Measurements from ENCODE around the gene DMD. TPM values are rescaled to one million over a fixed set of nuclear protein-coding genes. Genes with fewer than 3 reads are reported as not detected.

The DMD gene
- total RNA-seq, 1 donor from 2014 or later = 1.7 TPM

DNA sequence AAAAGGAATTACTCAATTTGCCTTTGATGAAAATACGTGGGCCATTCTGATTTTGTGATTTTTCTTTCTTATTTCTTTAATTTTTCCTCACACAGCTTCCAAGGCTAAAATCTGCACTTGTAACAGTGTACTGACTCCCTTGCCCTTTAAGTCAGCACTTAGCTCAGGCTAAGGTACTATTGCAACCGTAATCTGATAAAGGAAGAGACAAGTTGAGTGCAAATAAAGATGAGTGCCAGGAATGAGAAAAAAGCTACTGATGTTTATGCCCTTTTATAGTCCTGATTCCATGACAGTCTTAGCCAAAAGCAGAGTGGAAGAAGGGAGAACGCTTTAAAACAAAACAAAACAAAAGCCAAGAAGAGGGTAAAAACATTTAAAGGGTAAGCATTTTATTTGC is 6.0 kb downstream of the DMD start:
- H3K4me1 Mint-ChIP-seq (ENCODE audit: low read depth, unreplicated experiment) = no peaks in the 10 kb centered on the region
- DNase-seq = no peak
- H3K27me3 Mint-ChIP-seq (ENCODE audit: unreplicated experiment) = no peaks in the 10 kb centered on the region
- no peaks in the 10 kb centered on the region for H3K9me3 Mint-ChIP-seq (ENCODE audit: unreplicated experiment)
- H3K36me3 Mint-ChIP-seq (ENCODE audit: unreplicated experiment) = no peaks in the 10 kb centered on the region
- no peak overlapping the region for H3K27ac Mint-ChIP-seq (ENCODE audit: unreplicated experiment)
- TF ChIP-seq CTCF (IDR thresholded peaks at IDR 0.05; ENCODE audit: partially characterized antibody, unreplicated experiment) = no peak
- no peak overlapping the region for H3K4me3 Mint-ChIP-seq (ENCODE audit: unreplicated experiment)

- no peaks in the 10 kb centered on the region for H3K4me1 Mint-ChIP-seq (ENCODE audit: low read depth, unreplicated experiment)
- H3K27me3 Mint-ChIP-seq (ENCODE audit: unreplicated experiment) = no peaks in the 10 kb centered on the region
- no peak for DNase-seq
- H3K36me3 Mint-ChIP-seq (ENCODE audit: unreplicated experiment) = no peaks in the 10 kb centered on the region
- no peak overlapping the region for H3K27ac Mint-ChIP-seq (ENCODE audit: unreplicated experiment)
- no peak for TF ChIP-seq CTCF (IDR thresholded peaks at IDR 0.05; ENCODE audit: partially characterized antibody, unreplicated experiment)
- H3K9me3 Mint-ChIP-seq (ENCODE audit: unreplicated experiment) = no peaks in the 10 kb centered on the region
- H3K4me3 Mint-ChIP-seq (ENCODE audit: unreplicated experiment) = no peak overlapping the region
These were observed 6.5 kb downstream of the DMD start for GRCh38 chrX:33204889-33205288.

DNA sequence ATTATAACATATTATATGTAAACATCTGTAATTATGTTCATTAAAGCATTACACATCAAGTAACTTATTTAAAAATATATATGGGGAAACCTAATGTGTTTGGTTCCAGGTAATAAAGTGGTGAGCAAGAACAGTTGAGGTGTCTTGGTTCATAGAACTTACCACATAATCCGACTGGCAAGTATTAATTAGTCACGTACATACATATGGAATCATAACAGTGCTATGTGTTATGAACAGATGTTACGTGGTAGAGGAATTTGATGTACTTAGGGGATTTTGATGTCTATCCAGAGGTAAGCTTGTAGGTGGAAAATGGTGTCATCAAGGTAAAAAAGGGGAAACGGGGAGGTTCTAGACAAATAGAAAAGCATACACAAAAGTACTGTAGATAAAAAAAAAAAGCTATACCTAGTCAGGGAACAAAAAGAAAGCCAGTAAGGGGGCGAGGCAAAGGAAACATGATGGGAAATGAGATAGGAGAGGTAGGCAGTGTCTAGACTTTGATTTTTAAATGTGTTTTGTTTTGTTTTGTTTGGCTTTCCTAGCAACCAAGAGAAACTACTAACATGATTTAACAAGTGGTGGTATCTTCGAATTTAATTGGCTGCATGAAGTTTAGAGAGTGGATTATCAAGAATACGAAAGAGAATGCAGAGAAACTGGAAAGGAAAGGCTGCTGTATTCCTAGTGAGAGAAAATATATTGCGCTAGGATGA is 12.6 kb downstream of the DMD start:
- Mint-ChIP-seq H3K36me3 (ENCODE audit: unreplicated experiment) (no peaks in the 10 kb centered on the region), H3K27ac (ENCODE audit: unreplicated experiment) (no peak overlapping the region), H3K4me1 (ENCODE audit: low read depth, unreplicated experiment) (no peaks in the 10 kb centered on the region), H3K9me3 (ENCODE audit: unreplicated experiment) (no peaks in the 10 kb centered on the region), H3K4me3 (ENCODE audit: unreplicated experiment) (no peak overlapping the region), H3K27me3 (ENCODE audit: unreplicated experiment) (no peaks in the 10 kb centered on the region)
- DNase-seq = no peak
- no peak for TF ChIP-seq CTCF (IDR thresholded peaks at IDR 0.05; ENCODE audit: partially characterized antibody, unreplicated experiment)

- Mint-ChIP-seq H3K9me3 (ENCODE audit: unreplicated experiment) (no peaks in the 10 kb centered on the region), H3K36me3 (ENCODE audit: unreplicated experiment) (no peaks in the 10 kb centered on the region), H3K27me3 (ENCODE audit: unreplicated experiment) (no peaks in the 10 kb centered on the region), H3K27ac (ENCODE audit: unreplicated experiment) (no peak overlapping the region), H3K4me1 (ENCODE audit: low read depth, unreplicated experiment) (no peaks in the 10 kb centered on the region), H3K4me3 (ENCODE audit: unreplicated experiment) (no peak overlapping the region)
- no peak for TF ChIP-seq CTCF (IDR thresholded peaks at IDR 0.05; ENCODE audit: partially characterized antibody, unreplicated experiment)
- no peak for DNase-seq
These were observed 15.7 kb downstream of the DMD start for GRCh38 chrX:33195698-33196097.

- no peaks in the 10 kb centered on the region for H3K27me3 Mint-ChIP-seq (ENCODE audit: unreplicated experiment)
- no peak overlapping the region for H3K27ac Mint-ChIP-seq (ENCODE audit: unreplicated experiment)
- H3K4me1 Mint-ChIP-seq (ENCODE audit: low read depth, unreplicated experiment) = no peaks in the 10 kb centered on the region
- H3K36me3 Mint-ChIP-seq (ENCODE audit: unreplicated experiment) = no peaks in the 10 kb centered on the region
- H3K4me3 Mint-ChIP-seq (ENCODE audit: unreplicated experiment) = no peak overlapping the region
- DNase-seq = no peak
- H3K9me3 Mint-ChIP-seq (ENCODE audit: unreplicated experiment) = no peaks in the 10 kb centered on the region
- TF ChIP-seq CTCF (IDR thresholded peaks at IDR 0.05; ENCODE audit: partially characterized antibody, unreplicated experiment) = no peak
These were observed 16.4 kb downstream of the DMD start for GRCh38 chrX:33194876-33195433.
